ENCODE data around the gene BNC2. TPM values are rescaled to one million over a fixed set of nuclear protein-coding genes. Genes with fewer than 3 reads are reported as not detected.

The BNC2 gene
- total RNA-seq, 2 experiments from 2014 or later, result not detected

DNA sequence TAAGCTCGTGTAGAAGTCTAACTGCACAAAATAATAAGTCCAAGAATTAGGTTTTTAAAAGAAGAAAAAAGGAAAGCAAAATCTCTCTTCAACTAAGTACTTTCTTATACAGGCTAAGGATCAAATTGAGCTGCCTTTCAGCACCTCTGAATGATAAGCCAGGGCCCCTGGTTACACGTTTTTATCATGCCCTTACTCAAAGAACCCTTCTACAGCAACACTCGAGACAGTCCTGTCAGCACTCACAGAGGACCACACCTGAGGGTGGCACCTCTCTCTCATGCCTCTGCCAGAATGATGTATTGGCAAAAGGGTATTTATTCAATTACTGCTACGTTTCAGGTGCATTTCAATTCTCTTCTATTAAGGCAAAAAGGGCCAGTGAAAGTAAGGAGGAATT, 150.5 kb downstream of the BNC2 start:
- peaks cover 2% of the 10 kb centered on the region for H3K27me3 Mint-ChIP-seq
- CTCF ChIA-PET, result no interaction called here

DNA sequence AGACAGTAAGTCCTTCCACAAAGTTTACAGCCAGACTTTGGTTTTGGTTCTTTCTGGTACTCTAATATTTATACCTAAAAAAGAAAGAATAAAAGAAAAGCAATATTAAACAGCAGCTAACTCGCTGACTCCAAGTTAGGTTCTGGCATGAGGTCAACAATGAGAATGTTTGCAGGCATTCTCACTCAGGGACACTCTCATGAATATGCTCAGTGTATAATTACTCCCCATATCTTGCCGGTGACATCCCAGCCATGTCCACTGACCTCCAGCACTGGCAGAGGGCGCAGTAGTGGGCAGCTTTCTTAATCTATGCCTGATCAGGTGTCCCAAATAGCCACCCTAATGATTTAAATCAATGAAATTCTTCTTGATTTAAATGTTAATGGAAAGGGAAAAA, 151.5 kb downstream of the BNC2 start:
- no peaks in the 10 kb centered on the region for H3K36me3 Mint-ChIP-seq (ENCODE audit: low read depth)
- H3K9me3 Mint-ChIP-seq (ENCODE audit: low read depth), result no peaks in the 10 kb centered on the region
- H3K27ac Mint-ChIP-seq, result no peak overlapping the region
- DNase-seq, result no peak
- peaks cover 2% of the 10 kb centered on the region for H3K27me3 Mint-ChIP-seq
- CTCF ChIA-PET, result interaction anchor here (0.7 kb wide), 1 partner anchor 82 kb away, joined by 3 read pairs; no protein-coding TSS in a partner anchor
- H3K4me1 Mint-ChIP-seq, result no peaks in the 10 kb centered on the region
- POLR2A ChIA-PET, result no interaction called here
- no peak for ATAC-seq
- H3K4me3 Mint-ChIP-seq, result no peak overlapping the region
- intact Hi-C loops (cut with DNase I, micrococcal nuclease), result no loop called here

More for the DNA sequence above, 150.5 kb downstream of the BNC2 start:
- H3K9me3 Mint-ChIP-seq (ENCODE audit: low read depth), result no peaks in the 10 kb centered on the region
- no peaks in the 10 kb centered on the region for H3K36me3 Mint-ChIP-seq (ENCODE audit: low read depth)
- ATAC-seq (no peak), DNase-seq (no peak)
- H3K27ac Mint-ChIP-seq, result no peak overlapping the region
- POLR2A ChIA-PET, result no interaction called here
- H3K4me3 Mint-ChIP-seq, result no peak overlapping the region
- intact Hi-C loops (cut with DNase I, micrococcal nuclease), result no loop called here
- no peaks in the 10 kb centered on the region for H3K4me1 Mint-ChIP-seq

DNA sequence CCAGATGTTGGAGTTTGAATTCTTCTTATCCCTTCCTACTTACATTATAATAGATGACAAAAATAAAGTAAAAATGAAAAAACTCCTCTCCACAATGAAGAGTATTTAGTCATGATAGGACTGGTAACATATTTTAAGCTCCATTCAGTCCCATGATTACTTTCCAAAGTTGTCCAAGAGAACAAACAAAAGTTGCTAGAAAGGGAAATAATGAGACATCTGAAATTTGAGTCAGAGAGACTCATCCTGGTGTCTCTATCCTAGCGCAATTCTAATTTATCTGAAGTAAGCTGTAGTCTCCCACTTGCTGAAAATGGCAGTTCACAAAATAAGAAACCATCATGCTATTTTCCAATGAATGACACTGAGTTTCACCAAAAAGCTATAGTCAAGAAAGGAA, 152.2 kb downstream of the BNC2 start:
- no peak overlapping the region for H3K4me3 Mint-ChIP-seq
- H3K27me3 Mint-ChIP-seq, result no peaks in the 10 kb centered on the region
- no peak overlapping the region for H3K27ac Mint-ChIP-seq
- ChIA-PET POLR2A (no interaction called here), CTCF (interaction anchor here (0.6 kb wide), 1 partner anchor 23 kb away, joined by 3 read pairs; no protein-coding TSS in a partner anchor)
- no peaks in the 10 kb centered on the region for H3K36me3 Mint-ChIP-seq (ENCODE audit: low read depth)
- ATAC-seq, result no peak
- H3K9me3 Mint-ChIP-seq (ENCODE audit: low read depth), result no peaks in the 10 kb centered on the region
- DNase-seq, result no peak
- intact Hi-C loops (cut with DNase I, micrococcal nuclease), result no loop called here
- no peaks in the 10 kb centered on the region for H3K4me1 Mint-ChIP-seq

DNA sequence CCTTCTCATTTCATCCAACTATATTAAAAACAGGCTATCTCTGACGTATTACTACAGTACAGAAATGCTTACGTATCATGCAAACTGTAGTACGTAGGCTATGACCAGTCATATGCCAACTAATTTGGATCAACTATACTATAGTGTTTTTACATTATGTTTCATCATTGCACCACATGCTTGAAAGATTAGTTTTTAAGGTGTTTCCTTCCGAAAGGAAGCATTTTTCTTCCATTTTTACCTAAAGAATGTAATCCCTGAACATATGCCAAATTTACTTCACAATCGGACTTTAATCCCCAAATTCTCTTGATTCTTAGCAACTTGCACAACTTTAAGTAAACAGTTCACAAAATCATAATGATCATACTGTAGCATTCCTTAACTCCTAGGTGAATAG, 153.9 kb downstream of the BNC2 start:
- Mint-ChIP-seq H3K27ac (no peak overlapping the region), H3K36me3 (ENCODE audit: low read depth) (no peaks in the 10 kb centered on the region), H3K4me3 (no peak overlapping the region), H3K27me3 (no peaks in the 10 kb centered on the region), H3K4me1 (no peaks in the 10 kb centered on the region), H3K9me3 (ENCODE audit: low read depth) (no peaks in the 10 kb centered on the region)
- DNase-seq (no peak), ATAC-seq (no peak)
- CTCF ChIA-PET, result no interaction called here
- intact Hi-C loops (cut with DNase I, micrococcal nuclease), result no loop called here
- POLR2A ChIA-PET, result no interaction called here

DNA sequence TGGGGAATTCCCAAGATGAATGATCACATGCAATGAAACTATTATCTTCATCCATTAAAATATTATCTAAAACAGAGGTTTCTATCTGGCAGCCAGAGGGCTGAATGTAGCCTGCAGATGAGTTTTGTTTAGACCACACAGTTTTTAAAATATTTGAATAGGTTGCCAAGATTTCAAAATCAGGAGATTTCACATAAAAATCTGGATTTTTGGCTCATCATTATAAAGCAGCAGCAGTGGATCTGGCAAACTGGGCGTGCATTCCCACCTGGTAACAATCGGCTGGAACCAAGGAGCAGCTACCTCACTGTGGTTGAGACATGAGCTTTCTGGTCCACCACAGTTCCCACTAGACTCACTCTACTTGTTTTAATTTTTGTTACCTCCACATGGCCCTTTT, 155.1 kb downstream of the BNC2 start:
- Mint-ChIP-seq H3K4me1 (no peaks in the 10 kb centered on the region), H3K27ac (no peak overlapping the region), H3K9me3 (ENCODE audit: low read depth) (no peaks in the 10 kb centered on the region), H3K4me3 (no peak overlapping the region), H3K27me3 (no peaks in the 10 kb centered on the region), H3K36me3 (ENCODE audit: low read depth) (no peaks in the 10 kb centered on the region)
- DNase-seq (no peak), ATAC-seq (no peak)
- ChIA-PET POLR2A (no interaction called here), CTCF (no interaction called here)
- intact Hi-C loops (cut with DNase I, micrococcal nuclease), result no loop called here

DNA sequence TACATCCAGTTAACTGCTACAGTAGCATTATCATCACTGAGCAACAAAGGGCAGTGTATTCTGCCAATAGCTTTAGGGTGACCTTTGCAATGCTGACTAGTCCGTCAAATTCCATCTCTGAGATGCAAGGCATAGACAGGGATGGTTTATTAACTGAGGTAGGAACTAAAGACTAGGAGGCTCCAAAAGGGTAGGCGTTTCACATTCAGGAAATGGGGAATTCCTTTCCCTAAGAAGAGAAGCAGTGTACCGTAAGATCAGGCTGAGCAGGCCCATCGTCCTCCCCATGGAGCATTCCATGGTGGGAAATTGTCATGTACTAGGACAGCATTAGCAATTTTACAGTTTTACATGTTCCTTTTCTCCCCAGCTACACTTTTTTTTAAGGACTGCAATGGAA, 157.7 kb downstream of the BNC2 start:
- H3K9me3 Mint-ChIP-seq (ENCODE audit: low read depth), result no peaks in the 10 kb centered on the region
- no peak overlapping the region for H3K4me3 Mint-ChIP-seq
- CTCF ChIA-PET, result no interaction called here
- H3K36me3 Mint-ChIP-seq (ENCODE audit: low read depth), result no peaks in the 10 kb centered on the region
- DNase-seq (no peak), ATAC-seq (no peak)
- H3K27ac Mint-ChIP-seq, result no peak overlapping the region
- intact Hi-C loops (cut with DNase I, micrococcal nuclease), result no loop called here
- POLR2A ChIA-PET, result no interaction called here
- no peaks in the 10 kb centered on the region for H3K4me1 Mint-ChIP-seq
- no peaks in the 10 kb centered on the region for H3K27me3 Mint-ChIP-seq

DNA sequence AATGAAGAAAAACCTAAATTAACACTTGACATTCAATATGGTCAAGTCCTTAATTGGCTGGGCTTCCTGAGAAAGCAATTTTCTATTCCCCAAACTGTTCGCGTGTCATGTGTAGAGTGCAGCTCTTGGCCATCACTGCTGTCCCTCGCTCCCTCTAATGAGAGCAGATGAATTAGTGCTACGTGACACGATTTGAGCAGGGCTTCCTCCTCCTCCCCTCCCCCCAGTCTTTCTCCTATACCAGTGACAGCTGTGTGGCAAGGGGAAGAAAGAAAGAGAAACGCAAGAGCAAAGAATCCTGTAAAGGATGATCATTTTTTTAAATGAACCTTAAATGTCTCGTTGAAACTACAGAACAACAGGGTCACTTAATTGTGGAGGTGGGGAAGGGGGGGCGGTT, 159.6 kb downstream of the BNC2 start:
- no peak for DNase-seq
- no peak for ATAC-seq
- no peaks in the 10 kb centered on the region for H3K9me3 Mint-ChIP-seq (ENCODE audit: low read depth)
- H3K27ac Mint-ChIP-seq, result no peak overlapping the region
- H3K27me3 Mint-ChIP-seq, result no peaks in the 10 kb centered on the region
- intact Hi-C loops (cut with DNase I, micrococcal nuclease), result no loop called here
- POLR2A ChIA-PET, result no interaction called here
- CTCF ChIA-PET, result no interaction called here
- no peak overlapping the region for H3K4me3 Mint-ChIP-seq
- no peaks in the 10 kb centered on the region for H3K4me1 Mint-ChIP-seq
- no peaks in the 10 kb centered on the region for H3K36me3 Mint-ChIP-seq (ENCODE audit: low read depth)

DNA sequence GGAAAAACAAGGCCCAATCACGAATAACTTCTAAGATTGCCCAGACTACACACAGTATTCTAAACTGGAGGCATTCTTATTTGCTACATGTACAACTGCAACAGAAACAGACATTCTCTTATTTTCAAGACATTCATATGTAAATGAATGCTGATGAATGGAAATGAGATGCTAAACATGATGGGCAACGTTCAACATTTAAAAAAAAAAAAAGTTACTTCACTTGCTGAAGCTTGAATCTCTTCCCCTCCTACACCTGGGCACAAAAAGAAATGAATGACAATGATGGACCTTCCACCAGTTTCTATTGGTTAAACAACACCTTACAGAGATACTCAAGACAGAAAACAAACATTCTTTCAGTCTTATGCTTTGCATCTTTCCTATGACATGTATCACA, 160.5 kb downstream of the BNC2 start:
- intact Hi-C loops (cut with DNase I, micrococcal nuclease), result loop anchor here in 1 of 2 experiments (5.0 kb wide), 1 partner anchor 47 kb away; no protein-coding TSS in a partner anchor
- Mint-ChIP-seq H3K36me3 (ENCODE audit: low read depth) (no peaks in the 10 kb centered on the region), H3K4me1 (no peaks in the 10 kb centered on the region), H3K27ac (no peak overlapping the region), H3K27me3 (no peaks in the 10 kb centered on the region), H3K4me3 (no peak overlapping the region), H3K9me3 (ENCODE audit: low read depth) (no peaks in the 10 kb centered on the region)
- POLR2A ChIA-PET, result no interaction called here
- no peak for DNase-seq
- CTCF ChIA-PET, result no interaction called here
- no peak for ATAC-seq

DNA sequence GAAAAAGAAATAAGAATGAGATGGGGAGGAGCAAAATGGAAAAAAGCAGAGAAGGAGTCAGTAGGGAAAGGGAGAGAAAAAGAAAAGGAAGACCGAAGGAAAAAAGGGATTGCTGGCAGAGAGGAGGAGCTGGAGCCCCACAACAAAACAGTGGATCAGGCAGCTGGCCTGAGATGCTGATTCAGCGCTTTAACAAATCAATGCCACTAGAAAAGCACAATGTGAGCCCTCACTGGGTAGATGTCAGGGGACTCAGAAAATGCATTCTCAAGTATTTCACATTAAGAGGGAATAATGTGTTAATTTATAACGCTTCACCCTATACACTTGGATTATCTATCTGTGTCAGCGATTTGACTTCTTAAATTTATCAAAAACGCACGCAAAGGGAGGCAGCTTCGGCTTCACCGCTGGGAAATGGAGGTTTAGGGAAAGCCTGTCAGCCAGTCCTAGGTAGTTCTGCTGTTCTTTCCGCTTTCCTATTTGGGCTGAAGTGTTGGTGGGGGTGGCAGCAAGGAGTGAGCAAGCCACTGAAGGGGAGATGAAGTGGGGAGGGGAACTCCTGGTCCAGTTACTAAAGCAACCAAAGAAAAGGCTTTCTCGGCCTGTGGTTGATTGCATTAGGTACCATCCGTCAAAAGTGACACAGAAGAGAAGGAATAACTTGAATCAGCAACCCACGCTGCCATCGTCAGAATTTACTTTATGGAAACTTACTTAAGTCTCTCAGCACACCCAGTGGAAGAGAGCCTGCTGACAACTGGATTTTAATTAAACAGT, 161.6 kb downstream of the BNC2 start:
- H3K27ac Mint-ChIP-seq, result no peak overlapping the region
- H3K27me3 Mint-ChIP-seq, result no peaks in the 10 kb centered on the region
- no peaks in the 10 kb centered on the region for H3K36me3 Mint-ChIP-seq (ENCODE audit: low read depth)
- DNase-seq, result no peak
- no peak for ATAC-seq
- no peak overlapping the region for H3K4me3 Mint-ChIP-seq
- intact Hi-C loops (cut with DNase I, micrococcal nuclease), result loop anchor here in 1 of 2 experiments (5.0 kb wide), 1 partner anchor 48 kb away; no protein-coding TSS in a partner anchor
- no peaks in the 10 kb centered on the region for H3K4me1 Mint-ChIP-seq
- ChIA-PET CTCF (no interaction called here), POLR2A (no interaction called here)
- H3K9me3 Mint-ChIP-seq (ENCODE audit: low read depth), result no peaks in the 10 kb centered on the region

DNA sequence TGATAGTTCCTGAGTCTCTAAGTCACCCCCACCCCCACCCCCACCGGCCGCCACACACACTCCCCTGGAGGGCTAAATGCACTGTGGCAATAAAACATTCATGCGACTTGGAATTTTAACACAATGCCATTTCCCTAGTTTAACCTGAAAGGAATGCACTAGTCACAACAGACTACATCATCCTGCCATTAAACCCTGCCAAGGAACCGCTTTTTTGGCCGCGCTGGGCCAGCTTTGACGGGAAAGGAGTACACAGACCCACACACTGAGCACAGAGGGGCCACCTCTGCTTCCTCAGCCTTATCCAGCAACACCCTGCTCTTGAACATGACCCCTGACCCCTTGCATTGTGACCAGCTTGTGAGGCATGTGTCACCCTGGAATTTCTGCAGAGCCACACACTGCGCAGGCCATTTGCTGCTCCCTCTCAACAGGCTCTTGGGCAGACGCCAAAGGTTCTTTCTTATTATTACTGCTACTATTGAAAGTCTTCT, 165.3 kb downstream of the BNC2 start:
- DNase-seq, result no peak
- H3K27me3 Mint-ChIP-seq, result no peaks in the 10 kb centered on the region
- no peak for ATAC-seq
- H3K27ac Mint-ChIP-seq, result no peak overlapping the region
- ChIA-PET POLR2A (no interaction called here), CTCF (no interaction called here)
- H3K4me1 Mint-ChIP-seq, result no peaks in the 10 kb centered on the region
- no peaks in the 10 kb centered on the region for H3K9me3 Mint-ChIP-seq (ENCODE audit: low read depth)
- no peaks in the 10 kb centered on the region for H3K36me3 Mint-ChIP-seq (ENCODE audit: low read depth)
- H3K4me3 Mint-ChIP-seq, result no peak overlapping the region
- intact Hi-C loops (cut with DNase I, micrococcal nuclease), result loop anchor here in 1 of 2 experiments (5.0 kb wide), 1 partner anchor 52 kb away; no protein-coding TSS in a partner anchor

DNA sequence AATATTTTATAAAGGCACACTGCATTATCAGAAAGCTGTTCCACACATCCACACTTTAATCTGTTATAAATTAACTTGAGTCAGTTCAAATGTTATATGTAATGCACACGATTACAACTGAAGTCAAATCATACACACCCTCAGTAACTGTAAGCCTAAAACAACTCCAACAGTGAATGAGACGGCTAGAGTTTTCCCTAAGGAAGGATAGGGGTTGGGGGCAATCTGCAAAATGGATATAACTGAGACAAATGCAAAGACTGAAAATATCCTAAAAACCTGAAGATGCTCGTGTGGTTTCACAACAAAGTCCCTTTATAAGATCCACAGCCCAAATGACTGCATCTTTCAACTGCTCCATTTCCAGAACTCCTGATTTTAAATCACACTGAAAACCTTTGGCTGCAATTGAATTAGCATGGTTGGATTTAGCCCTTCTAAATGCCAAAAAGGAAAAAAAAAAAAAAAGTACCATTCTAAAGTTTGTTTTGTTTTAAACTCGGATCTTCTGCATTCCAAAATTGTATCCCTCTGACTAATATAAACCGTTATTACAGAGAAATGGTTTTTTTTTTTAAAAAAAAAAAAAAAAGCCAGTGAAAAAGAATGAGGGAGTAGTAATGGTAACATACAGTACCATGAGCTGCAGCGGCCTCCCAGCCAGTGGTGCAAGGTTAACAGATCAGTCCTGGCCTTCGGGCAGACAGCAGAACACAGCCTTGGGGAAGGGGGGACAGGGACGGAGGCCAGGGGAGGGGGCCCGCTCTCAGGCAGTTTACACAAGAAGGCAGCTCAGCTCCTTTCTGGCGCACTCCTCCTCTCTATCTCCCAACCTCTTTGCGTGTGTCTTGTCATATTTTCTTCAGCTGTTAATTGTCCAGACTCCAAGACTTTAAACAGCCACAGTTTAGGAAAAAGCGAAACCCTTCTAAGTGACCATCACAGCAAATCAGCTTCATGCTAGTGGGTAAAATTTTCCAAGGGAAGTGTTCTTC, 166.1 kb downstream of the BNC2 start:
- POLR2A ChIA-PET, result no interaction called here

DNA sequence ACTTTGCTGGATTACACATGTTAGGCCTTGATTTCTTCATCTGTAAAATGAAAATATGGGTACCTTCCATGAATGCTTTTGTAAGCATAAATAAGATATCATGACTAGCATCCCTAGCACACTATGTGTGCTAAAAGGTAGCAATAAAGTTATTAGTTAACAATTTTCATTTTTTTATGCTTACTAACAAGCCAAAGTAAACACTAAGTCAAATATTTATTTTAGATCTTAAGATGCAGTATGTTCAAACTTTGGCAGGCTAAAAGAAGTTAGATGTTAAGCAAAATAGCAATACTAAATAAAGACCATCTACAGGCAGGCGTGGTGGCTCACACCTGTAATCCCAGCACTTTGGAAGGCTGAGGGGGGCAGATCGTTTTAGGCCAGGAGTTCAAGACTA, 169.1 kb downstream of the BNC2 start:
- POLR2A ChIA-PET, result no interaction called here
- H3K4me1 Mint-ChIP-seq, result no peaks in the 10 kb centered on the region
- no peaks in the 10 kb centered on the region for H3K9me3 Mint-ChIP-seq (ENCODE audit: low read depth)
- CTCF ChIA-PET, result no interaction called here
- H3K4me3 Mint-ChIP-seq, result no peak overlapping the region
- no peak overlapping the region for H3K27ac Mint-ChIP-seq
- intact Hi-C loops (cut with DNase I, micrococcal nuclease), result no loop called here
- no peaks in the 10 kb centered on the region for H3K36me3 Mint-ChIP-seq (ENCODE audit: low read depth)
- no peaks in the 10 kb centered on the region for H3K27me3 Mint-ChIP-seq
- DNase-seq (no peak), ATAC-seq (no peak)

More for the DNA sequence above, 166.1 kb downstream of the BNC2 start:
- H3K27ac Mint-ChIP-seq, result no peak overlapping the region
- H3K36me3 Mint-ChIP-seq (ENCODE audit: low read depth), result no peaks in the 10 kb centered on the region
- CTCF ChIA-PET, result no interaction called here
- H3K4me3 Mint-ChIP-seq, result no peak overlapping the region
- ATAC-seq (no peak), DNase-seq (no peak)
- intact Hi-C loops (cut with DNase I, micrococcal nuclease), result loop anchor here in 1 of 2 experiments (5.0 kb wide), 1 partner anchor 53 kb away; no protein-coding TSS in a partner anchor
- H3K4me1 Mint-ChIP-seq, result no peaks in the 10 kb centered on the region
- H3K9me3 Mint-ChIP-seq (ENCODE audit: low read depth), result no peaks in the 10 kb centered on the region
- no peaks in the 10 kb centered on the region for H3K27me3 Mint-ChIP-seq
